ENCODE results near the gene RHOBTB3.

Gene RHOBTB3

DNA sequence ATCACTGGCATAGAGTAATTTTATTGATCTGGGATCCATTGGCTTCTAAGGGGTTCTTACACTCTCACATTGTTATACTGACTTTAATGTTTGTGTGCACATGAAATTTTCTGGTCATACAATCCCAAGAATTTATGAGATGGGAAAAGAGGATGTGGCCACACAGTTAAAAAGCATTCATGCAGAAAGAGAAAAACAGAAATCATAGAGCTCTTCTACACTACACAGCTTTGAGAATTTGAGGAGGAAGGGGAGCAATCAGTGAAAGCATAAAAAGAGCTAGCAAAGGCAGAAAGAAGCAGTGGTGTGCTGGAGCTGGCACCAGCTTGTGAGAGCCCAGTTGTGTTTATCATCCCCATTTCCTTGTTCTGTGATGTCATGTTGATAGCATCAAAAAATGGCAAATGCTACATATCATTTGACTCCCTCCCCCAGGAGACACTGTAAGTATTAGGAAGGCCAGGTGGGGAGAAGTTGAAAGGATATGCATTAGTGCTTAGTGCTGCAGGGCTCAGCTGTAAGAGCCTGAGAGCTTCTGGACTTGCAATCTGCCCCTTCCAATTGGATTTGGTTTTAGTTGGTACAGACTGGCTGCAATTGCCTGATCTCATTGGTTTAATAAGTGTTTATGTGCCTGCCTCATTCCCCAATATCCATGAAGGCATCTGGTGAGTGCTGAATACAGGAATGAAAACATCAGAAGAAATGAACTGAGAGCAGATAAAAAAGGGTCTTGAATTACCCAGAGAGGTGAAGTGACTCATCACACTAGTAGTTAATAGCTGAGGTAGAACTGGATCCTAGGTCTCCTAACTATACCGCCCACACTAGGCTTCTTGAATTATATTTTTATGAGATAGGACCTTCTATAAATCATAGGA is 30.9 kb downstream of the RHOBTB3 start:
- in situ Hi-C loops (cut with HindIII; ENCODE audit: low sequenced_read_pairs) = no loop called here

- in situ Hi-C loops (cut with HindIII; ENCODE audit: low sequenced_read_pairs) = no loop called here
These were observed 31.5 kb downstream of the RHOBTB3 start for GRCh38 chr5:95762652-95763041.

DNA sequence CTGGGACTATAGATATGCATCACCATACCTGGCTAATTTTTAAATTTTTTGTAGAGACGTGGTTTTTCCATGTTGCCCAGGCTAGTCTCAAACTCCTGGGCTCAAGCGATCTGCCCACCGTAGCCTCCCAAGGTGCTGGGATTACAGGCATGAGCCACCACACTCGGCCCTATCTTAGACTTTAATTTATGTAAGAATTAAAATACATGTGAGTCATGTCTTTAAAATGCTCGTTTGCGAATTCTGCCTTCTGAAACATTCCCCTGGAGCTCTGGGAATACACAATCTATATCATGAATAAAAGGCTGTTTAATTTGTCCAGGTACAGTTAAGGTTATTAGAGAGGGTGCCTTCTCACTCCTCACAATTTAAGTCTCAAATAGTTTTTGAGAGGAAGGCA is 32.8 kb downstream of the RHOBTB3 start:
- in situ Hi-C loops (cut with HindIII; ENCODE audit: low sequenced_read_pairs) = no loop called here

- in situ Hi-C loops (cut with HindIII; ENCODE audit: low sequenced_read_pairs) = no loop called here
These were observed 37.6 kb downstream of the RHOBTB3 start for GRCh38 chr5:95768731-95769130.

DNA sequence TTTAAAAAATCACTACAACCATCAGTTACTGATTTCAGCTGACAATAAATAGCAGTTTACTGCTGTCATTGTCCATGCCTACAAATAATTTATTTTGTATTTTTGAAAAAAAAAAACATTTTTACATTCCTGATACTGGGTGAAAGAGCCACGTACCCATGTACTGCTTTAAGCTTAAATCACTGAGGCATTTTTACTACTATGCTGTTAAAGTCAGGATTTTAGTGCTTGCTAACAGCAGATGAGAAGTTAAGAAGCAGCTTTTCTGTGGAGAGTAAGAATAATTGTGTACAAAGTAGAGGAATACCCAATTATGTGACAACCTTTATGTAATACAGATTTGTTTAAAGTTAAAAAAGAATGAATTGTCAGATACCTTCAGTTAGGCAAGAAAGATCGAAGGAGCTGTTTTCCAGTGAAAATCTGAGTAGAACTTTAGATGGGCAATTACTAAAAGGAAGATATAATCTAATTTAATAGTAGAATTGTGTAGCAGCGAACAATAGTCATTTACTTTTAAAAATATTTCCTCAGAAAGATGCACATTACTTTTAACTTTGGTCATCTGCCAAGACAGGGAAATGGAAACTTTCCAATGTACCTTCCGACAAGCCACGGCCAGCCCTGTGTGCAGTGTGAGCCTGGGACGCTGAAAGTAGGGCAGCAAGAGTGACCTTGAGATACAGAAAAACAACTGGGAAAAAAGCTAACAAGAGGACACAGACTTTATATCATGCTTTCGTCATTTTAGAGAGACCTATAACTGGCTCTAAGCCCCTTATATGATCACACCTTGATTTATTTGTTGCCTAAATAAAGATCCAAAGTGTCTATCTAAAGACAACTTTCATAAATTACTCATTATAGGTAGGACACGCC is 39.9 kb downstream of the RHOBTB3 start:
- in situ Hi-C loops (cut with HindIII; ENCODE audit: low sequenced_read_pairs) = loop anchor here (5.0 kb wide), 2 partner anchors 36 to 49 kb away; no protein-coding TSS in a partner anchor

DNA sequence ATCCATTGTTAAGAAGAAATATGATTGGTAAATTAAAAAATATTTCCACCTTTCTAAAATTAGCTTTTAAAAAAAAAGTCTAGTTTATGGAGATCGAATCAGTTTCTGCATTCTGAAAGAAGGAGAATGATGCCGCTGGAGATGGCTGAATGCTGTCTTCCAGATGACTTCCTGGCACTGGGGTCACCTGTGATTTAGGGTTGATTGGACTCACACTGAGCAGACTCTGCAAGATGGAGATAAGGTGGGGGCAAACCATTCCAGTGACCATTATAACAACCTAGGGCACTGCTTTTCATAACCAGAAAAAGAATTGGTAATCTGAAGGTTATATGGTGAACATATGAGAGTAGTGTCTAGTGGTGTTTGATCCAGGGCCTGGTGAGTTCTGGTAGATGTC is 40.8 kb downstream of the RHOBTB3 start:
- in situ Hi-C loops (cut with HindIII; ENCODE audit: low sequenced_read_pairs) = loop anchor here (5.0 kb wide), 2 partner anchors 35 to 50 kb away; no protein-coding TSS in a partner anchor

- in situ Hi-C loops (cut with HindIII; ENCODE audit: low sequenced_read_pairs) = loop anchor here (5.0 kb wide), 2 partner anchors 34 to 51 kb away; no protein-coding TSS in a partner anchor
These were observed 42.4 kb downstream of the RHOBTB3 start for GRCh38 chr5:95773335-95774059.

- in situ Hi-C loops (cut with HindIII; ENCODE audit: low sequenced_read_pairs) = no loop called here
These were observed 46.3 kb downstream of the RHOBTB3 start for GRCh38 chr5:95777441-95777840.

- in situ Hi-C loops (cut with HindIII; ENCODE audit: low sequenced_read_pairs) = no loop called here
These were observed 47.7 kb downstream of the RHOBTB3 start for GRCh38 chr5:95778713-95779436.

DNA sequence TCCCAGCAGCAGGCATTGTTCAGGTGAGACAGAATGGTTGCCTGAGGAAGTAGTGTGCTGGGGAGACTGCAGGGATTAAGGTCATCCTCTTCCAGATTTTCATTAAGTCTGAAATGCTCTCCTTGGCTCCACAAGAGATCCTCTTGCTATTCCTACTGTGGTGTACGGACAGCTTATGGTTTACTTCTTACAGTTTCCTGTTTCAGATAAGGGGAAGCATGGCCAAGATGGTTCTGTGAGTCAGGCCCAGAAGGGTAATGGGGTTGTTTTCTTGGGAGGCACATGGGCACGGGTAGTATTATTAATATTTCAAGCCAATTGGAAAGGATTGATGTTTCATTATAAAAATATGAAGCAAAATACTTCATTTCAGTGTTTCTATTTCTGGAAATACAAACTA is 48.5 kb downstream of the RHOBTB3 start:
- in situ Hi-C loops (cut with HindIII; ENCODE audit: low sequenced_read_pairs) = no loop called here

DNA sequence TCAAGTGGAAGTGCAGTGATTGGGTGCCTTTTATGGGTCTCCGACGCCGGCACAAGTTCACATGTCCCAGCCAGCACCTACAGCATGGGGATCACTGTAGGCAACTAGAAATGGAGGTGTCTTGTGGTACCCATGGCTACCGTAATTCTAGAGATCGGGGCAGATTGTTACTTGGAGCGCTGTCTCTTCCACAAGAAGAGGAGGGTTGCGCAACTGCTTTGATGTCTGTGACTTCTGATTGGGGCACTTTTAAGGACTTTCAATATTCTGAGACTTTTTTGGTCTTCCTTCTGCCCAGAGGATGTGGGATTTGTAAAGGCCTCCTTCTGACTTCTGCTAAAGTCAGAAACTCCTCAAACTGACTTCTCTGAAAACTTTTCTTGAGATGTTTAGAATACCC is 49.5 kb downstream of the RHOBTB3 start:
- in situ Hi-C loops (cut with HindIII; ENCODE audit: low sequenced_read_pairs) = no loop called here

DNA sequence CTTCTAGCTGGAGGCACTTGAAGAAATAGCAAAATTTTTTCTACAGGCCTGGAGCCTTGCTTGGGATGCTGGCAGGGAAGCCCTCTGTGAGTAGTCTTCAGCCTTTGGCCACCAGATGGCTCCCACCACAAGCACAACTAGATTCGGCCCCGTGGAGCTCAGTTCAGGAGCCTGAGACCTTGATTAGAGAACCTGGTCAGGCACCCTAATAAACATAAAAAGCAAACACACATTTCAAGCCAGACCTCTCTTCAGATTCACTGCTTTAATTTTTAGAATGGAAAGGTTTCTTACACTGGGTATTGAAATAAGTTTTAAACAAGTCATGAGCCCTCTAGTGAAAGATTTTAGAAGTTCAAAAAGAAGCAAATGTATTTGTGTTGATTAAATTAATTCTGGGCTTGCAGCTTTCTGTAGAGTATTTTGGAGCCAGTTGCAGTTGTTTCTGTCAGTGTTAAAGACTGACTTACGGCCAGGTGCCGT is 50.0 kb downstream of the RHOBTB3 start:
- in situ Hi-C loops (cut with HindIII; ENCODE audit: low sequenced_read_pairs) = no loop called here

DNA sequence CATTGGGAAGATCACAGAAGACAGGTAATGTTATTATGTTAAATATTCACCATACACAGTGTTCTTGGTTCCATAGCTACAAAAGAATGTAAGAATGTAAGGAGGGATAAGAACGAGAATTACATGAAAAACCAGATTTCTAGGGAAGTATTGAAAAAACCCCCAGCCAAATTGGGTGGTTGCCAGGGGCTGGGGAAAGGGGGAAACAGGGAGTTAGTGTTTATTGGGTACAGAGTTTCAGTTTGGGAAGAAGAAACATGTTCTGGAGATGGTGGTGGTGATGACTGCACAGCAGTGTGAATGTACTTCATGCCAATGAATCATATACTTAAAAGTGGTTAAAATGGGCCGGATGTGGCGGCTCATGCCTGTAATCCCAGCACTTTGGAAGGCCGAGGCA is 51.0 kb downstream of the RHOBTB3 start:
- in situ Hi-C loops (cut with HindIII; ENCODE audit: low sequenced_read_pairs) = no loop called here

GRCh38 chr5:95783661-95784060 is 52.5 kb downstream of the RHOBTB3 start:
- in situ Hi-C loops (cut with HindIII; ENCODE audit: low sequenced_read_pairs) = no loop called here

- in situ Hi-C loops (cut with HindIII; ENCODE audit: low sequenced_read_pairs) = no loop called here
These were observed 53.6 kb downstream of the RHOBTB3 start for GRCh38 chr5:95784514-95785302.

DNA sequence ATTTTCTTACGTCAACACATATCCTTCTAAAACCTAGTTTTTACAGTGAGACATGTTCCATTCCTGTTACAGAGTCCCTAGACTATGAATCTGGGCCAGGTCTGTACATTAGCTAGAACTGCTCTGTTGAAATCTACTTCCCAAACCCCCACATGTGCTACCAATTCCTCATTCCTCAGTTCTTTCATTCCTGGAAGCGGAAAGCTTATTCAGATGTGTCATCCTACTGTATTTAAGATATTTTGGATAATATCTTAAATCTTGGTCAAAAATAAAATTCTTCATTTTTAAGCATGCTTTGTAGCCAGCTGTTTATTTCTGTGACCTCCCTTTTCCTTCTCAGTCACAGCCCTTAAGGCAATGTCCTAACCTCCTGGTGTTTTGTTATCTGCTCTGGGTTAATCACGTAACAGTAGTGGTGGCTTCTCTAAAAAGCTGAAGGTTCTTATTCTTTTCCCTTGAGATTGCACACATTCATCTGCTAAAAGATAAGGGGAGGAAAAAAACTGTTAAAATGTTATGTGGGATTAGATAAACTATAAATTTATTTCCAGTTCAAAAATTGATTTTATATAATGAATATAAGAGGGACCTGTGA is 55.8 kb downstream of the RHOBTB3 start:
- in situ Hi-C loops (cut with HindIII; ENCODE audit: low sequenced_read_pairs) = no loop called here

DNA sequence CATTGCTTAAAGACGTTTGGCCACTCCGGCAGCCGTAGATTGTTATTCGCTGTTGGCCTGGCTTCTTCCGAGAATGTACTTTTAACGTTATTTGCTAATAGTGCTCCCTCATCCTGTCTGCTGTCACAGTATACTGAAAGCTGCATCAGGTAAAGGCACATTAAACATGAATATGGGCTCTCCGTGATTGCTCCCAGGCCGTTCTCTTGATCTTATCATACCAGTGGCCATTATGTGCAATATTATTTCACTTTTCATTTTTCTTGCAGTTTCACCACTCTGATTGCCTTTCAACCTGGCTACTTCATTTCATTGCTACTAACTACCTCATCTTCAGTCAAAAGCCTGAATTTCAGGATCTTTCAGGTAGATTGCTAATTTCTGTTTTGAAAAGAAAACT is 57.4 kb downstream of the RHOBTB3 start:
- in situ Hi-C loops (cut with HindIII; ENCODE audit: low sequenced_read_pairs) = no loop called here

DNA sequence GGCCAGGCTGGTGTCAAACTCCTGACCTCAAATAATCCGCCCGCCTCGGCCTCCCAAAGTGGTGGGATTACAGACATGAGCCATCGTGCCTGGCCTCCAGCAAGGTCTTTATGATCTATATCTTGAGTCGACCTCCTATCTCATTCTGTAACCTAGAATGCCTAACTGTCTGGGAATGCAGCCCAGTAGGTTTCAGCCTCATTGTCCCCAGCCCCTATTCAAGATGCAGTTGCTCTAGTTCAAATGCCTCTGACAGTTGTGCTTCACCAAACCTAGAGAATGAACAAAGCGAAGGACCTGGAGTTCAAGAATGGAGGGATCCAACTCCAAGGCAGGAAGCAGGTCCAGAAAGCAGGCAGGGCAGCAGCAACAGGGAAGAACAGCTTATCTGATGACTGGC is 60.6 kb downstream of the RHOBTB3 start:
- in situ Hi-C loops (cut with HindIII; ENCODE audit: low sequenced_read_pairs) = no loop called here

- in situ Hi-C loops (cut with HindIII; ENCODE audit: low sequenced_read_pairs) = no loop called here
These were observed 63.0 kb downstream of the RHOBTB3 start for GRCh38 chr5:95794070-95794516.
